ENCODE measurements around the gene TMEM163.
"Not testable (repeated sequence)": the region's sequence is repeated elsewhere in the genome, so short reads cannot be mapped to it uniquely, and the experiment has no call there.

TMEM163 gene

GRCh38 chr2:134623046-134623445 is 95.8 kb downstream of the TMEM163 start:
- DNase-seq (ENCODE audit: low read depth in 2 of 3, low spot score in 1 of 3): no peak

- DNase-seq (ENCODE audit: low read depth in 2 of 3, low spot score in 1 of 3): no peak
Measured at GRCh38 chr2:134621939-134622705, 96.7 kb downstream of the TMEM163 start.

GRCh38 chr2:134619250-134619649 is 99.5 kb downstream of the TMEM163 start:
- DNase-seq (ENCODE audit: low read depth in 2 of 3, low spot score in 1 of 3): no peak

GRCh38 chr2:134615480-134615879 is 103.3 kb downstream of the TMEM163 start:
- not testable (repeated sequence) for DNase-seq (ENCODE audit: low read depth in 2 of 3, low spot score in 1 of 3)

- no peak for DNase-seq (ENCODE audit: low read depth in 2 of 3, low spot score in 1 of 3)
Measured at GRCh38 chr2:134611316-134611715, 107.5 kb downstream of the TMEM163 start.

GRCh38 chr2:134610871-134611270 is 107.9 kb downstream of the TMEM163 start:
- no peak for DNase-seq (ENCODE audit: low read depth in 2 of 3, low spot score in 1 of 3)

- DNase-seq (ENCODE audit: low read depth in 2 of 3, low spot score in 1 of 3): no peak
Measured at GRCh38 chr2:134609924-134610513, 108.8 kb downstream of the TMEM163 start.

GRCh38 chr2:134603966-134604365 is 114.8 kb downstream of the TMEM163 start:
- DNase-seq (ENCODE audit: low read depth in 2 of 3, low spot score in 1 of 3): no peak

- DNase-seq (ENCODE audit: low read depth in 2 of 3, low spot score in 1 of 3): no peak
Measured at GRCh38 chr2:134602666-134603065, 116.1 kb downstream of the TMEM163 start.

- no peak for DNase-seq (ENCODE audit: low read depth in 2 of 3, low spot score in 1 of 3)
Measured at GRCh38 chr2:134601264-134601663, 117.5 kb downstream of the TMEM163 start.

GRCh38 chr2:134600208-134600607 is 118.6 kb downstream of the TMEM163 start:
- DNase-seq (ENCODE audit: low read depth in 2 of 3, low spot score in 1 of 3): no peak

- DNase-seq (ENCODE audit: low read depth in 2 of 3, low spot score in 1 of 3): no peak
Measured at GRCh38 chr2:134599236-134599635, 119.6 kb downstream of the TMEM163 start.

- no peak for DNase-seq (ENCODE audit: low read depth in 2 of 3, low spot score in 1 of 3)
Measured at GRCh38 chr2:134594399-134594798, 124.4 kb downstream of the TMEM163 start.

GRCh38 chr2:134593519-134593918 is 125.3 kb downstream of the TMEM163 start:
- DNase-seq (ENCODE audit: low read depth in 2 of 3, low spot score in 1 of 3): no peak

GRCh38 chr2:134592377-134592776 is 126.4 kb downstream of the TMEM163 start:
- DNase-seq (ENCODE audit: low read depth in 2 of 3, low spot score in 1 of 3): no peak

GRCh38 chr2:134591526-134591925 is 127.3 kb downstream of the TMEM163 start:
- no peak for DNase-seq (ENCODE audit: low read depth in 2 of 3, low spot score in 1 of 3)

- DNase-seq (ENCODE audit: low read depth in 2 of 3, low spot score in 1 of 3): no peak
Measured at GRCh38 chr2:134590679-134591078, 128.1 kb downstream of the TMEM163 start.

GRCh38 chr2:134589171-134590083 is 129.4 kb downstream of the TMEM163 start:
- DNase-seq (ENCODE audit: low read depth in 2 of 3, low spot score in 1 of 3): not testable (repeated sequence)

GRCh38 chr2:134588556-134588955 is 130.2 kb downstream of the TMEM163 start:
- DNase-seq (ENCODE audit: low read depth in 2 of 3, low spot score in 1 of 3): no peak

- no peak for DNase-seq (ENCODE audit: low read depth in 2 of 3, low spot score in 1 of 3)
Measured at GRCh38 chr2:134586326-134586965, 132.4 kb downstream of the TMEM163 start.

- no peak for DNase-seq (ENCODE audit: low read depth in 2 of 3, low spot score in 1 of 3)
Measured at GRCh38 chr2:134583997-134584520, 134.7 kb downstream of the TMEM163 start.

Measured in stimulated activated CD4-positive, alpha-beta T cell treated with anti-CD3 and anti-CD28 coated beads, Interleukin-12 subunit alpha, Interleukin-12 subunit beta, amount 100 ng/mL, for 48 hours (primary cell).